ENCODE measurements around the gene SLC22A17.
A peak's percentile ranks its signal among the peaks of the same experiment; 100 is the strongest.

SLC22A17 gene

GRCh38 chr14:23381871-23382270 lies 29.2 kb upstream of the SLC22A17 start:
- DNase-seq (ENCODE audit: low read depth): no peak

GRCh38 chr14:23380976-23381375 lies 28.3 kb upstream of the SLC22A17 start:
- DNase-seq (ENCODE audit: low read depth): no peak

- no peak for DNase-seq (ENCODE audit: low read depth)
Measured at GRCh38 chr14:23380197-23380914, 27.7 kb upstream of the SLC22A17 start.

- DNase-seq (ENCODE audit: low read depth): peak; percentile 45
Measured at GRCh38 chr14:23379366-23380196, 26.9 kb upstream of the SLC22A17 start.

GRCh38 chr14:23378612-23379220 lies 26.0 kb upstream of the SLC22A17 start:
- no peak for DNase-seq (ENCODE audit: low read depth)

GRCh38 chr14:23377573-23378563 lies 25.2 kb upstream of the SLC22A17 start:
- no peak for DNase-seq (ENCODE audit: low read depth)

GRCh38 chr14:23377198-23377550 lies 24.5 kb upstream of the SLC22A17 start:
- DNase-seq (ENCODE audit: low read depth): no peak

GRCh38 chr14:23376482-23377197 lies 24.0 kb upstream of the SLC22A17 start, which contains the start of gene CMTM5:
Gene CMTM5 (plus strand): TSS chr14:23377046. CDS start chr14:23377252, 206 bp downstream.
- no peak for DNase-seq (ENCODE audit: low read depth)

- DNase-seq (ENCODE audit: low read depth): no peak
Measured at GRCh38 chr14:23375527-23376251, 23.0 kb upstream of the SLC22A17 start.

GRCh38 chr14:23373041-23373440 lies 20.4 kb upstream of the SLC22A17 start:
- DNase-seq (ENCODE audit: low read depth): no peak

GRCh38 chr14:23372509-23372908 lies 19.8 kb upstream of the SLC22A17 start, which contains the start of gene IL25:
Gene IL25 (plus strand): TSS chr14:23372809.
- DNase-seq (ENCODE audit: low read depth): no peak

- DNase-seq (ENCODE audit: low read depth): no peak
Measured at GRCh38 chr14:23371865-23372264, 19.2 kb upstream of the SLC22A17 start.

- DNase-seq (ENCODE audit: low read depth): no peak
Measured at GRCh38 chr14:23370221-23370620, 17.5 kb upstream of the SLC22A17 start.

GRCh38 chr14:23366426-23366921 lies 13.8 kb upstream of the SLC22A17 start:
- DNase-seq (ENCODE audit: low read depth): peak; percentile 79

GRCh38 chr14:23365732-23366425 lies 13.2 kb upstream of the SLC22A17 start:
- DNase-seq (ENCODE audit: low read depth): peak; percentile 77

GRCh38 chr14:23365036-23365731 lies 12.5 kb upstream of the SLC22A17 start, which contains the start of gene EFS:
Gene EFS (minus strand): TSS chr14:23365172. CDS start chr14:23365025, 147 bp downstream.
- peak; percentile 62 for DNase-seq (ENCODE audit: low read depth)

GRCh38 chr14:23364164-23365035 lies 11.7 kb upstream of the SLC22A17 start:
- DNase-seq (ENCODE audit: low read depth): peak; percentile 78

- peak; percentile 41 for DNase-seq (ENCODE audit: low read depth)
Measured at GRCh38 chr14:23362200-23362599, 9.5 kb upstream of the SLC22A17 start.
